ENCODE results near the gene ZNF280B. TPM values are rescaled to one million over a fixed set of nuclear protein-coding genes. Genes with fewer than 3 reads are reported as not detected.

ZNF280B gene
- total and polyA plus RNA-seq, 2 donors (not counting 3 experiments of a cell fraction or from before 2014, with no cell fraction given) = 1.5 to 3.1 TPM

DNA sequence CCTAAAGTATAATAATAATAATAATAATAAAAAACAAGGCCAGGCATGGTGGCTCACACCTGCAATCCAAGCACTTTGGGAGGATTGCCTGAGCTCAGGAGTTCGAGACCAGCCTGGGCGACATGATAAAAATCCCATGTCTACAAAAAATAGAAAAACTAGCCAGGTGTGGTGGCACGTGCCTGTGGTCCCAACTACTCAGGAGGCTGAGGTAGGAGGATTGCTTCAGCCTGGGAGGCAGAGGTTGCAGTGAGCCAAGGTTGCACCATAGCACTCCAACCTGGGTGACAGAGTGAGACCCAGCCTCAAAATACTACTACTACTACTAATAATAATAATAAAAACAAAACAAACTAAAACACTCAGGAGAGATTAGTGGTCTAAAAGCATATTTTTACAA, 27.1 kb upstream of the ZNF280B start:
- BruUV-seq (replicated peaks) = no TSS peak
- no peak overlapping the region for H3K9ac ChIP-seq (replicated peaks; ENCODE audit: extremely low read depth, insufficient read depth, low read length)
- intact Hi-C loops (cut with micrococcal nuclease) = no loop called here

More for the DNA sequence above, 27.1 kb upstream of the ZNF280B start:
- dilution Hi-C loops (cut with MboI; ENCODE audit: extremely low pct_ligation_motif_present, low sequenced_read_pairs) = no loop called here
- CTCF ChIA-PET = no interaction called here
- no peak for TF ChIP-seq POLR2AphosphoS5 (IDR thresholded peaks at IDR 0.05; ENCODE audit: insufficient read depth, low read depth, low read length)
- TF ChIP-seq, protein P1, sequence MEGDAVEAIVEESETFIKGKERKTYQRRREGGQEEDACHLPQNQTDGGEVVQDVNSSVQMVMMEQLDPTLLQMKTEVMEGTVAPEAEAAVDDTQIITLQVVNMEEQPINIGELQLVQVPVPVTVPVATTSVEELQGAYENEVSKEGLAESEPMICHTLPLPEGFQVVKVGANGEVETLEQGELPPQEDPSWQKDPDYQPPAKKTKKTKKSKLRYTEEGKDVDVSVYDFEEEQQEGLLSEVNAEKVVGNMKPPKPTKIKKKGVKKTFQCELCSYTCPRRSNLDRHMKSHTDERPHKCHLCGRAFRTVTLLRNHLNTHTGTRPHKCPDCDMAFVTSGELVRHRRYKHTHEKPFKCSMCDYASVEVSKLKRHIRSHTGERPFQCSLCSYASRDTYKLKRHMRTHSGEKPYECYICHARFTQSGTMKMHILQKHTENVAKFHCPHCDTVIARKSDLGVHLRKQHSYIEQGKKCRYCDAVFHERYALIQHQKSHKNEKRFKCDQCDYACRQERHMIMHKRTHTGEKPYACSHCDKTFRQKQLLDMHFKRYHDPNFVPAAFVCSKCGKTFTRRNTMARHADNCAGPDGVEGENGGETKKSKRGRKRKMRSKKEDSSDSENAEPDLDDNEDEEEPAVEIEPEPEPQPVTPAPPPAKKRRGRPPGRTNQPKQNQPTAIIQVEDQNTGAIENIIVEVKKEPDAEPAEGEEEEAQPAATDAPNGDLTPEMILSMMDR (IDR thresholded peaks at IDR 0.05; ENCODE audit: extremely low read depth in 1 of 2, insufficient read depth in 1 of 2, low read depth in 1 of 2, low read length in 2 of 2) = no peak
- no peak for TF ChIP-seq MYC (IDR thresholded peaks at IDR 0.05; ENCODE audit: low read depth, low read length)
- no peak for TF ChIP-seq GATA2 (IDR thresholded peaks at IDR 0.05; ENCODE audit: insufficient read depth, insufficient read length, low read depth, low read length)
- TF ChIP-seq MAX (IDR thresholded peaks at IDR 0.05; ENCODE audit: insufficient read depth, insufficient read length) = no peak
- TF ChIP-seq POLR2A (IDR thresholded peaks at IDR 0.05; ENCODE audit: low read depth, low read length) = no peak
- no peak for TF ChIP-seq EZH2 (IDR thresholded peaks at IDR 0.05; ENCODE audit: borderline replicate concordance, low read depth, low read length, severe bottlenecking)
- no peak for TF ChIP-seq JUN (IDR thresholded peaks at IDR 0.05; ENCODE audit: borderline replicate concordance, insufficient read depth, insufficient read length, low read depth)
- TF ChIP-seq FOS (IDR thresholded peaks at IDR 0.05; ENCODE audit: borderline replicate concordance, insufficient read depth, low read length) = no peak
- FAIRE-seq (no peak), DNase-seq (ENCODE audit: low read depth, low spot score) (no peak)
- no peak overlapping the region for H3K27ac ChIP-seq (ENCODE audit: insufficient read depth, low read depth, low read length)
- no peaks in the 10 kb centered on the region for H3K36me3 ChIP-seq (ENCODE audit: control insufficient read depth in 2 of 2, extremely low read depth in 1 of 2, insufficient read depth in 2 of 2, low read length in 2 of 2)
- no peaks in the 10 kb centered on the region for H4K20me1 ChIP-seq (replicated peaks; ENCODE audit: control insufficient read depth, extremely low read depth, insufficient read depth, low read length)
- H2AFZ ChIP-seq (ENCODE audit: low read depth, low read length) = no peak overlapping the region
- no peaks in the 10 kb centered on the region for H3K9me3 ChIP-seq (replicated peaks; ENCODE audit: control insufficient read depth, insufficient read depth, low read length)
- no peaks in the 10 kb centered on the region for H3K9me1 ChIP-seq (replicated peaks; ENCODE audit: control insufficient read depth, extremely low read depth, insufficient read depth, low read length)
- H3K4me1 ChIP-seq (ENCODE audit: control insufficient read depth, extremely low read depth, insufficient read depth, low read length) = no peaks in the 10 kb centered on the region
- POLR2A ChIA-PET = no interaction called here
- peaks cover 0 to 3% of the 10 kb centered on the region in 2 experiments for H3K27me3 ChIP-seq (ENCODE audit: control insufficient read depth in 2 of 2, insufficient read depth in 2 of 2, low read length in 2 of 2)
- H3K4me2 ChIP-seq (ENCODE audit: insufficient read depth, low read length) = no peak overlapping the region
- H3K79me2 ChIP-seq (ENCODE audit: control insufficient read depth, insufficient read depth, low read length) = no peaks in the 10 kb centered on the region
- H3K4me3 ChIP-seq (replicated peaks in 1 of 3; ENCODE audit: insufficient read depth in 1 of 3, low read depth in 1 of 3, low read length in 3 of 3) = no peak overlapping the region
